Neuron (in vitro differentiated cells): ENCODE measurements around the gene RPS25.
"Not testable (repeated sequence)": the region's sequence is repeated elsewhere in the genome, so short reads cannot be mapped to it uniquely, and the experiment has no call there.

Experiments used
- H2AFZ ChIP-seq: one replicate; pipeline ENCODE4 v1.6.1; 2013; ENCODE audit warnings: low read depth, mild to moderate bottlenecking, inconsistent platforms, low read length, moderate library complexity
- H3K27me3 ChIP-seq: one replicate; pipeline ENCODE4 v1.6.1; 2013; ENCODE audit warnings: low read length; ENCODE audit not compliant: insufficient read depth
- H3K36me3 ChIP-seq: one replicate; pipeline ENCODE4 v1.6.1; 2013; ENCODE audit warnings: low read length; ENCODE audit not compliant: insufficient read depth
- H3K4me1 ChIP-seq: one replicate; pipeline ENCODE4 v1.6.1; 2013; ENCODE audit warnings: low read length; ENCODE audit not compliant: insufficient read depth
- H3K4me3 ChIP-seq: 2 replicates; pipeline ENCODE4 v1.5.1; 2013; ENCODE audit warnings: mild to moderate bottlenecking, low read length, moderate library complexity
- H3K9me3 ChIP-seq: one replicate; pipeline ENCODE4 v1.6.1; 2013; ENCODE audit warnings: low read length

RPS25 gene

GRCh38 chr11:119051440-119052162, 33.5 kb upstream of the RPS25 start:
- Histone ChIP-seq H3K36me3 (peaks cover 81% of the 10 kb centered on the region), H3K9me3 (no peaks in the 10 kb centered on the region), H3K27me3 (no peaks in the 10 kb centered on the region), H3K4me3 (no peak overlapping the region), H2AFZ (no peak overlapping the region), H3K4me1 (peaks cover 7% of the 10 kb centered on the region)

GRCh38 chr11:119049081-119049480, 30.9 kb upstream of the RPS25 start:
- Histone ChIP-seq H3K4me3 (no peak overlapping the region), H3K9me3 (no peaks in the 10 kb centered on the region), H3K4me1 (no peaks in the 10 kb centered on the region), H3K36me3 (peaks cover 89% of the 10 kb centered on the region), H2AFZ (no peak overlapping the region), H3K27me3 (no peaks in the 10 kb centered on the region)

- H3K27me3 ChIP-seq: no peaks in the 10 kb centered on the region
- H3K36me3 ChIP-seq: peaks cover 85% of the 10 kb centered on the region
- H3K9me3 ChIP-seq: no peaks in the 10 kb centered on the region
- H2AFZ ChIP-seq: no peak overlapping the region
- no peak overlapping the region for H3K4me3 ChIP-seq
- H3K4me1 ChIP-seq: no peaks in the 10 kb centered on the region
Measured at GRCh38 chr11:119048644-119049043, 30.5 kb upstream of the RPS25 start.

- Histone ChIP-seq H3K36me3 (peaks cover 71% of the 10 kb centered on the region), H3K27me3 (no peaks in the 10 kb centered on the region), H3K4me1 (no peaks in the 10 kb centered on the region), H3K4me3 (no peak overlapping the region), H2AFZ (no peak overlapping the region), H3K9me3 (no peaks in the 10 kb centered on the region)
Measured at GRCh38 chr11:119047205-119047604, 29.1 kb upstream of the RPS25 start.

GRCh38 chr11:119046489-119046888, 28.3 kb upstream of the RPS25 start:
- Histone ChIP-seq H2AFZ (no peak overlapping the region), H3K4me1 (no peaks in the 10 kb centered on the region), H3K4me3 (no peak overlapping the region), H3K27me3 (no peaks in the 10 kb centered on the region), H3K9me3 (no peaks in the 10 kb centered on the region), H3K36me3 (peaks cover 65% of the 10 kb centered on the region)

- H3K27me3 ChIP-seq: no peaks in the 10 kb centered on the region
- no peaks in the 10 kb centered on the region for H3K4me1 ChIP-seq
- H3K36me3 ChIP-seq: peaks cover 52% of the 10 kb centered on the region
- no peak overlapping the region for H2AFZ ChIP-seq
- H3K4me3 ChIP-seq: no peak overlapping the region
- H3K9me3 ChIP-seq: no peaks in the 10 kb centered on the region
Measured at GRCh38 chr11:119044708-119045107, 26.6 kb upstream of the RPS25 start.

GRCh38 chr11:119042927-119043326, 24.8 kb upstream of the RPS25 start:
- Histone ChIP-seq H3K9me3 (no peaks in the 10 kb centered on the region), H3K4me1 (no peaks in the 10 kb centered on the region), H2AFZ (no peak overlapping the region), H3K4me3 (no peak overlapping the region), H3K27me3 (no peaks in the 10 kb centered on the region), H3K36me3 (peaks cover 34% of the 10 kb centered on the region)

- no peaks in the 10 kb centered on the region for H3K27me3 ChIP-seq
- no peak overlapping the region for H3K4me3 ChIP-seq
- H2AFZ ChIP-seq: no peak overlapping the region
- H3K9me3 ChIP-seq: no peaks in the 10 kb centered on the region
- H3K4me1 ChIP-seq: no peaks in the 10 kb centered on the region
- peaks cover 24% of the 10 kb centered on the region for H3K36me3 ChIP-seq
Measured at GRCh38 chr11:119041821-119042514, 23.8 kb upstream of the RPS25 start.

- not testable (repeated sequence) for H3K4me1 ChIP-seq, H3K4me3 ChIP-seq, H2AFZ ChIP-seq, H3K36me3 ChIP-seq, H3K9me3 ChIP-seq, H3K27me3 ChIP-seq
Measured at GRCh38 chr11:119039471-119039870, 21.3 kb upstream of the RPS25 start.

- no peak overlapping the region for H2AFZ ChIP-seq
Measured at GRCh38 chr11:119038884-119039283, 20.7 kb upstream of the RPS25 start.

GRCh38 chr11:119034813-119035212, 16.7 kb upstream of the RPS25 start:
- Histone ChIP-seq H3K4me3 (no peak overlapping the region), H2AFZ (no peak overlapping the region), H3K9me3 (no peaks in the 10 kb centered on the region), H3K36me3 (no peaks in the 10 kb centered on the region), H3K27me3 (no peaks in the 10 kb centered on the region), H3K4me1 (peaks cover 4% of the 10 kb centered on the region)

More at GRCh38 chr11:119038884-119039283, 20.7 kb upstream of the RPS25 start:
- no peaks in the 10 kb centered on the region for H3K4me1 ChIP-seq
- H3K36me3 ChIP-seq: no peaks in the 10 kb centered on the region
- H3K9me3 ChIP-seq: no peaks in the 10 kb centered on the region
- H3K27me3 ChIP-seq: no peaks in the 10 kb centered on the region
- no peak overlapping the region for H3K4me3 ChIP-seq

- not testable (repeated sequence) for H3K4me1 ChIP-seq, H3K27me3 ChIP-seq, H3K36me3 ChIP-seq, H3K9me3 ChIP-seq, H2AFZ ChIP-seq, H3K4me3 ChIP-seq
Measured at GRCh38 chr11:119033421-119033820, 15.3 kb upstream of the RPS25 start.

- Histone ChIP-seq H2AFZ (no peak overlapping the region), H3K4me1 (peaks cover 9% of the 10 kb centered on the region), H3K27me3 (no peaks in the 10 kb centered on the region), H3K4me3 (no peak overlapping the region), H3K9me3 (no peaks in the 10 kb centered on the region), H3K36me3 (peaks cover 15% of the 10 kb centered on the region)
Measured at GRCh38 chr11:119031912-119032280, 13.8 kb upstream of the RPS25 start.
